Hepatocyte (in vitro differentiated cells): Measurements from ENCODE around the gene PCDH9. TPM values are rescaled to one million over a fixed set of nuclear protein-coding genes. Genes with fewer than 3 reads are reported as not detected.

Source experiments
- DNase-seq: peaks from one replicate; pipeline ENCODE4 v3.0.0-alpha.2; 2016; ENCODE audit warnings: low spot score
- H2AFZ ChIP-seq: fragments of 200-600 bp; sonication (generic); 2 replicates; pipeline ENCODE4 v1.6.0; 2016; ENCODE audit warnings: antibody characterized with exemption, mild to moderate bottlenecking
- H3K27ac ChIP-seq: fragments of 200-600 bp; sonication (generic); 2 replicates; pipeline ENCODE4 v1.5.1; 2016; ENCODE audit warnings: mild to moderate bottlenecking
- H3K27me3 ChIP-seq: fragments of 200-600 bp; sonication (generic); 2 replicates; pipeline ENCODE4 v1.6.1; 2016
- H3K36me3 ChIP-seq: fragments of 200-600 bp; sonication (generic); replicated peaks from 2 replicates; pipeline ENCODE4 v1.5.1; 2016; ENCODE audit warnings: low read depth; ENCODE audit not compliant: insufficient read depth
- H3K4me1 ChIP-seq: fragments of 200-600 bp; sonication (generic); 2 replicates; pipeline ENCODE4 v1.5.1; 2016; ENCODE audit warnings: mild to moderate bottlenecking, moderate library complexity; ENCODE audit not compliant: insufficient read depth
- H3K4me2 ChIP-seq: fragments of 200-600 bp; sonication (generic); 2 replicates; pipeline ENCODE4 v1.6.0; 2016
- H3K4me3 ChIP-seq: fragments of 200-600 bp; sonication (generic); 2 replicates; pipeline ENCODE4 v1.5.1; 2016; ENCODE audit warnings: mild to moderate bottlenecking
- H3K79me2 ChIP-seq: fragments of 200-600 bp; sonication (generic); 2 replicates; pipeline ENCODE4 v1.6.0; 2017; ENCODE audit warnings: mild to moderate bottlenecking
- H3K9me2 ChIP-seq: fragments of 200-600 bp; sonication (generic); replicated peaks from 2 replicates; pipeline ENCODE4 v1.6.0; 2017; ENCODE audit warnings: mild to moderate bottlenecking; ENCODE audit not compliant: insufficient read depth
- H3K9me3 ChIP-seq: fragments of 200-600 bp; sonication (generic); 2 replicates; pipeline ENCODE4 v1.5.1; 2016; ENCODE audit warnings: low read depth, mild to moderate bottlenecking
- H4K20me1 ChIP-seq: fragments of 200-600 bp; sonication (generic); 2 replicates; pipeline ENCODE4 v1.6.0; 2016; ENCODE audit warnings: mild to moderate bottlenecking; ENCODE audit not compliant: insufficient read depth, poor library complexity, severe bottlenecking
- CTCF ChIP-seq: fragments of 200-600 bp; sonication (generic); IDR thresholded peaks from 2 replicates; pipeline ENCODE4 v1.5.1; 2016; ENCODE audit warnings: antibody characterized with exemption, mild to moderate bottlenecking; ENCODE audit not compliant: poor library complexity
- EZH2 ChIP-seq: fragments of 200-600 bp; sonication (generic); IDR thresholded peaks from 2 replicates; pipeline ENCODE4 v1.6.1; 2016; ENCODE audit warnings: antibody characterized with exemption, mild to moderate bottlenecking, borderline replicate concordance
- EZH2phosphoT487 ChIP-seq: fragments of 200-600 bp; sonication (generic); IDR thresholded peaks from one replicate; pipeline ENCODE4 v1.6.1; 2018; ENCODE audit warnings: antibody characterized with exemption, mild to moderate bottlenecking, low read depth, moderate library complexity; ENCODE audit not compliant: unreplicated experiment, severe bottlenecking
- WGBS: methylation state at CpG from one replicate; pipeline ENCODE4 v1.1.6; 2016; ENCODE audit warnings: low lambda C conversion rate; ENCODE audit errors: missing lambda C conversion rate; 5-methylcytosine and 5-hydroxymethylcytosine counted together
- polyA plus RNA-seq: library from polyadenylated mRNA; unstranded; fragments of >200 nt; fragmentation: Nextera tagmentation; extraction: Ambion mirVana; gene quantifications from 2 replicates; pipeline ENCODE4 v1.2.1, GENCODE V29; 2016
- total RNA-seq: library from RNA; depleted of rRNA; stranded (reverse); fragments of >200 nt; gene quantifications from 2 replicates; pipeline ENCODE4 v1.2.3, GENCODE V29; 2014

PCDH9 gene
- total and polyA plus RNA-seq, 2 experiments from 2014 or later: 6.9 to 15.0 TPM

- H3K4me2 ChIP-seq: no peak overlapping the region
- DNase-seq: no peak
- H3K4me3 ChIP-seq: no peak overlapping the region
- H3K4me1 ChIP-seq: no peaks in the 10 kb centered on the region
- TF ChIP-seq CTCF (no peak), EZH2 (no peak), EZH2phosphoT487 (no peak)
- no peaks in the 10 kb centered on the region for H3K9me3 ChIP-seq
- H3K27ac ChIP-seq: no peak overlapping the region
- no peak overlapping the region for H2AFZ ChIP-seq
- no peaks in the 10 kb centered on the region for H3K79me2 ChIP-seq
- no peaks in the 10 kb centered on the region for H3K9me2 ChIP-seq
- WGBS: 80% methylated on average over 2 of the region's 2 CpGs
- no peaks in the 10 kb centered on the region for H4K20me1 ChIP-seq
- no peaks in the 10 kb centered on the region for H3K27me3 ChIP-seq
- H3K36me3 ChIP-seq: no peaks in the 10 kb centered on the region
Observed at GRCh38 chr13:67175836-67176459, 54.2 kb downstream of the PCDH9 start.

- TF ChIP-seq EZH2 (no peak), EZH2phosphoT487 (no peak), CTCF (no peak)
- 45% methylated on average over 2 of the region's 2 CpGs for WGBS
- no peak overlapping the region for H2AFZ ChIP-seq
- no peaks in the 10 kb centered on the region for H3K9me2 ChIP-seq
- no peak overlapping the region for H3K27ac ChIP-seq
- no peaks in the 10 kb centered on the region for H3K36me3 ChIP-seq
- no peak overlapping the region for H3K4me2 ChIP-seq
- H3K79me2 ChIP-seq: no peaks in the 10 kb centered on the region
- H3K9me3 ChIP-seq: no peaks in the 10 kb centered on the region
- H3K4me3 ChIP-seq: no peak overlapping the region
- no peak for DNase-seq
- H3K27me3 ChIP-seq: no peaks in the 10 kb centered on the region
- H3K4me1 ChIP-seq: no peaks in the 10 kb centered on the region
- no peaks in the 10 kb centered on the region for H4K20me1 ChIP-seq
Observed at GRCh38 chr13:67168384-67168783, 61.8 kb downstream of the PCDH9 start.

DNA sequence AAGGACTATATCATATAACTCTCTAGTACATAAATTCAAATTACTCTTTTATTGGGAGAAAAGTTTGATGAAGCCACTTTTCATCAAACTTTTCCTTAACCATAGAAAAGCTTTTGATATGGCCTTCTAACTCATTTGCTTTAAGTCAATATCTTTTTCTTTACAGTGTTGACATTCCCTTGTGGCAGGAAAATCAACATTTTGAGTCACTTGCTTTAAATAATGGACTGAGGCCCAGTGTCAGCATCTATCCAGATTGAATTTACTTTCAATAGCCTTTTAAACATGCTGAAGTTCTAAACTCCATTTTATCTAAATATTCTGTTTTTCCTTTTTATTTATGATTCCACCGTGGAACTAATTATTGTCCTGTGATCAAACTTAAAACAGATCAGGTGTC lies 62.7 kb downstream of the PCDH9 start:
- Histone ChIP-seq H3K9me3 (no peaks in the 10 kb centered on the region), H2AFZ (no peak overlapping the region), H4K20me1 (no peaks in the 10 kb centered on the region), H3K4me2 (no peak overlapping the region), H3K4me3 (no peak overlapping the region), H3K4me1 (no peaks in the 10 kb centered on the region), H3K27me3 (no peaks in the 10 kb centered on the region), H3K36me3 (no peaks in the 10 kb centered on the region), H3K79me2 (no peaks in the 10 kb centered on the region), H3K9me2 (no peaks in the 10 kb centered on the region), H3K27ac (no peak overlapping the region)
- 59% methylated on average over 1 of the region's 1 CpG for WGBS
- no peak for DNase-seq
- TF ChIP-seq CTCF (no peak), EZH2 (no peak), EZH2phosphoT487 (no peak)

DNA sequence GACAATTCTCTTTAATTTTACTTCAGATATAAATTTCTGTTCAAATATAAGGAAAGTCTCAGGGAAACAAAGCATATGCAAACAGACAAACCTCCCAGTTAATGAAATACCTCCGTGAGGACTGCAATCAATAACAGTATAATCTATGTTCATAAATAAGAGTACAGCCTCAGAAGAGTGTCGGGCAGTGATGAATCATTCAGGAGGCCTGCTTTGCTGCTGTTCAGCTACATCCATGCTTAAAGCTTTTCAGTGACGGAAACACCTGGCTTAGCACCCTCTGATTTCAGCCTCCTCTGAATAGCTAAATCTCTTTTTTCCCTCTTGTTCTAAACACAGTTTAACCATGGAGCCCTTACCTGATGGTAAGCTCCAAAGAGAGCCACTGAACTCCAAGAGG lies 69.0 kb downstream of the PCDH9 start:
- no peak for DNase-seq
- Histone ChIP-seq H3K27me3 (no peaks in the 10 kb centered on the region), H3K27ac (no peak overlapping the region), H3K79me2 (no peaks in the 10 kb centered on the region), H3K4me1 (no peaks in the 10 kb centered on the region), H3K36me3 (no peaks in the 10 kb centered on the region), H3K9me3 (no peaks in the 10 kb centered on the region), H2AFZ (no peak overlapping the region), H3K9me2 (no peaks in the 10 kb centered on the region), H3K4me3 (no peak overlapping the region), H3K4me2 (no peak overlapping the region), H4K20me1 (no peaks in the 10 kb centered on the region)
- TF ChIP-seq EZH2phosphoT487 (no peak), EZH2 (no peak), CTCF (no peak)
- 76% methylated on average over 3 of the region's 3 CpGs for WGBS
